NCI-H524 (cell line): ENCODE results near the gene PTX3.

ENCODE experiments used
- DNase-seq, 2 experiments: peaks; one replicate each; lab custom pipeline; 2025; lab: John Stamatoyannopoulos, UW

Gene PTX3

DNA sequence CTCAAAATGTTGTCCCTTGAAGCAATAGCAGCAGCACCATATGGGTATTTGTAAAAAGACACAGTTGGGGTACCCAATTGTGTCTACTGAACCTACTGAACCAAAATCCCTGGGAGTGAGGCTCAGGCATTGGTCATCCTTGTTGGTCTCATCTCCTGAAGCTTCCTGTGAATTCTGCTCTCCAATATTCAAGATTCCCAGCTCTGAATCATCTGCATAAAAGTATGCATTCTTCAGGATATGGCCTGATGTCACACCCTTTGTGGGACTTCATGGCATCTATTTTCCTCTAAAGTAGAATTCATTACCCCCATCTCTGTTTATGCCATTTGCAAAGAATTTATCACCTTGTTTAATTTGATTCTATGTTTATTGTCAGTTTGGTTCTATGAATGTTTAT is 13.3 kb upstream of the PTX3 start:
- no peak for DNase-seq

DNA sequence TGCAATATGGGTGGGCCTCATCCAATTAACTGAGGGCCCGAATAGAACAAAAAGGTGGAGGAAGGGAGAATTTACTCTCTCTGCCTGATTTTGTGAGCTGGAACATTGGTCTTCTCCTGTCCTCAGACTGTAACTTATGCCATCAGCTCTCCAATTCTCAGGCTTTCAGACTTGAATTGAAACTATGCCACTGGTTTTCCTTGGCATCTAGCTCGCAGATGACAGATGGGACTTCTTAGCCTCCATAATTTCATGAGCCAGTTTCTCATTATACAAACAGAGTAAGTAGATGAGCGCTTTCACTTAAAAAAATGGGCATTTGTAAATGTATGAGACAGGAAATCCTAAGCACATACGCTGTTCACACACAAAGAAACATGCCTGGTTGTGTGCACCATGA is 8.7 kb upstream of the PTX3 start:
- peak; percentile 53 to 84 for DNase-seq

DNA sequence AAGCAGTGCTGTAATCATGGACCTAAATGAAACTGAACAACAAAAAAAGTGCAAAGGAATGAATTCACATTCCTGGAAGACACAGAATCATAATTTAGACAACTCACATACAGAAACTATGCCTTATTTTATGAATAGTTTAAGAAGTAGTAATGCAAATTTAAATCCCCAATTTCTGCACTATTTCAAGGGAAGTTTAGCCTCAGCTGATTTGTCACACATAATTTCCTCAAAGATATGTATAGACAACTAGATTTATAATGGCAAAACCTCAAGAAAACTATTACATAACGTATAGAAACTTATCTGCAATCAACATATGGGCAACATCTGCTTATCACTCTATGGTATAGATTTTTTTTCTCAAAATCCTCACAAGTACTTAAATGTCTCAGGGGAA is 7.8 kb upstream of the PTX3 start:
- DNase-seq: peak; percentile 4 to 64

DNA sequence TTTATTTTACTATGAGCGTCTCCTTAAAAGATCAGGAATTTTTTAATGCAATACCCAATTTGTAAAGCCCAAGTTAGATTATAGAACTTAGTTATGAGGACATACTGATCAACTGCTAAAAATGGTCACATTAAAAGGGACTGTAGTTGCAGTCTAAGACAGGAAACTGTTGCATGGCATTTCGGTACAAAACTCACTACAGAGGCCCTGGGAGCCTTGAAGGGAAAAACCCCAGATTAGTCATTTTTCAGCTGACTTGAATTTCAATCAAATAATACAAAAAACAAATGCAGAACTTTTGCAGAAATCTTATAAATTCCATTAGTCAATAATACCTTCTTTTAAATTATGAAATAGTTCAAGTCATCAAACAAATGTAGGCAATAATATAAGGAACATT is 6.9 kb upstream of the PTX3 start:
- no peak for DNase-seq

DNA sequence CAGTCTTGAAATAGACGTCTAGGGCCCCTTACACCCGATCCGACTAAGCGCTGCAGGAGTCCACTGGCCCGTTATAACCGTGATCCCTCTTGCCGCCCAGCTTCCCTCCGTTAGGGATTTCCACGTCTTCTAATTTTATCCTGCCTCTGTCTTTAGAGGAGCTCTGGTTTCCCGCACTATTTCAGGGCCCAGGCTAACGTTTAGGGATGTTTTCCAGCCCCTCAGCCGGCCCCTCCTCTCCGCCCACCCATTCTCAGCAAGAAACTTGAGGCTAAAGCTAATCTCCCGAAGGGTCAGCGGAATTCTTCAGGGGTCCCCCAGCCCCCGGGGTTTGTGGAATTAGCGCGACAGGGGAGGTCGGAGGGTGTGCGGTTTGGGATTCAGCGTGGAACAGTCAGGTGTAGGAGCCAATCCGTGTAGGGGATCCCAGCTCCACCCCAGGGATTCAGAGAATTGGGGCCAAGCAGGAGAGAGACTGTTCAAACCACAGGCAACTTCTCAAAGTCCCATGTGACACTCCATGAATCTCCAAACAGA is 1.6 kb downstream of the PTX3 start:
- DNase-seq: peak; percentile 65 to 72

DNA sequence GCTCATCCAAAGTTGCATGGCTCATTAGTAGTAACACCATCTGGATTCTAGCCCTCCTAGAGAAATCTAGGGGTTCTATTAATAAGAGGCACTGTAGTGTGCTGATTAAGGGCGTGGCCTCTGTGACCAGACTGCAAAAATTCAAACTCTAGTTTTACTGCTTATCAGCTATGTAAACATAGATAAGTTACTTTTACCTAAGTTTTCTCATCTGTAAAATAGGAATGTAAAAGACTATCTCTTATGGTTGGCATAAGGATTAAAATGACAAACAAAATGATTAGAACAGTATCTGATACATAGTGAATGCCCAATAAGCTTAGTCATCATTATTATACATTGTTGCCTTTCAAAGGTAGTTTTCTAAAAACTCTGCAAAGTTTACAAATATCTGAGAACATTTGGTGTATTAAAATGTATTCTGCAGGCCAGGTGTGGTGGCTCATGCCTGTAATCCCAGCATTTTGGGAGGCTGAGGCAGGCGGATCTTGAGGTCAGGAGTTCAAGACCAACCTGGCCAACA is 4.5 kb downstream of the PTX3 start:
- DNase-seq: peak; percentile 32 to 64

DNA sequence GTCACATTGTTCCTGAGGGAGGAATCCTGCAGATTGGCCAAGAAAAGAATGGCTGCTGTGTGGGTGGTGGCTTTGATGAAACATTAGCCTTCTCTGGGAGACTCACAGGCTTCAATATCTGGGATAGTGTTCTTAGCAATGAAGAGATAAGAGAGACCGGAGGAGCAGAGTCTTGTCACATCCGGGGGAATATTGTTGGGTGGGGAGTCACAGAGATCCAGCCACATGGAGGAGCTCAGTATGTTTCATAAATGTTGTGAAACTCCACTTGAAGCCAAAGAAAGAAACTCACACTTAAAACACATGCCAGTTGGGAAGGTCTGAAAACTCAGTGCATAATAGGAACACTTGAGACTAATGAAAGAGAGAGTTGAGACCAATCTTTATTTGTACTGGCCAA is 6.1 kb downstream of the PTX3 start:
- no peak for DNase-seq

DNA sequence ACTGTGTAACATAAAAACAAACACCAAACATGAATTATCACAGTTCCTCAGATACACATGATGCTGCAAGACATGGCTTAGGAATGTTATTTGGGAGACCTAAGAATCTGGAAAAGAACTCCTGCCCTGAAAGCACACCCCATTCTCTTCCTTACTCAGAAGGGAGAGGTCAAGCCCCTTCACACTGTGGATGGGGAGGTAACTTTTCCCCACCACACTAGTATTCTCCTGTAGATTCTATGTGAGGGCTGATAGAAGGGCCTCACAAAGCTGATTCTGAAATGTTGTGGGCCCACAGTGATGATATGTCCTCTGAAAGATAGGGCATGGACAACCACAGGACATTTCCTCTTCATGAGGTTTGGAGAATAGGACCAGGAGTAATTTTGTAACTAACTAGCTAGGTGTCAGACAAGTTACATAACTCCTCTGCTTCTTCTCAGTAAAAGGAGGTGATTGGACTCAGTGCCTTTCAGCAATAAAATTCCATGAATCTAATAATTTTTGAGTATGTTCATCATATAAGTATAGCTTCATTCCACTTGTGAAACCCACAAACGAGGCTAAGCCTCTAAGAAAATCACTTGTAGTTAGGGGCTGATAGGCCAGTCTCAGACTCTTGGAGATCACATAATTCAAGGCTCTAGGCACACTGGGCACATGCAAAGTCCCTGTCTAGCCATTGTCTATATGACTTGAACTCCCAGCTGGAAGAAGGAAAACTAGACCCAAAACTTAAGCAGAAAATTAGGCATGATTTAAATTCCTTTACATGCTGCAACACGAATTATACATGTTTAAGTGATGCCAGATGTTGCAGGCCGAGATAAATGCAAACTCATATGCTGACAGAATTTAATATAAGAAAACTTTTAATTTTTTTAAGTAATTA is 7.5 kb downstream of the PTX3 start:
- DNase-seq: no peak

DNA sequence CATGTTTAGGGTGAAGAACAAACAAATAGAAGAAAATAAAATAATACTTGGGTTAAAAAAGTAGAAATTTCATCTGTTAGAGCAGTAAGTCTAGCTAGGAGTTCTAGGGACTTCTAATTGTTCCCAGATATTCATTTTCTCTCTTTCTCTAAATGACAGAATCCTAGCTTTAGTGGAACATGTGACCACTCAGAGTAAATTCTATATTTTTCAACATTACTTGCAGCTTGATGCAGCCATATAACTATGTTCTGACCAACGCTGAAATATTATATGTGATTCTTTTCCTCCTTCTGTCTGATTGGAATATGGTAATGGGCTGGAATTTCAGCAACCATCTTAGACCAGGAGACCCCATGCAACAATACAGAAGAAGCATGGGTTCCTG is 8.1 kb downstream of the PTX3 start:
- no peak for DNase-seq

DNA sequence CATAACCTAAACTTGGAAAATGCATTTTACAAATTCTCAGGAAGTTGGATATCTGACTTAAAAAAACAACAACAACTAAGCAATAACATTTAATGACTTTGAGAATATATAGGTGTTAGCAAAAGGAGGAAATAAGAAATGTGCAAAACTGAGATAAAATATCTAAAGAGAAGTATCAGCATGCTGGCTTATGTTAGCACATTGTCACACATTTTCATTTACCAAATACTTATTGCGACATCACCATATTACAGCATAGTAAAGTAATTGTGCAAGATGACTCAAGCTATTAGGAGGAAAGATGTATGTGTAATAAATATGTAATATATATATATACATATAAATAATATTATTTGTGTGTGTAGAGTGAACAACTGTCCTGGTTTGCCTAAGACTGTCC is 9.2 kb downstream of the PTX3 start:
- no peak for DNase-seq

DNA sequence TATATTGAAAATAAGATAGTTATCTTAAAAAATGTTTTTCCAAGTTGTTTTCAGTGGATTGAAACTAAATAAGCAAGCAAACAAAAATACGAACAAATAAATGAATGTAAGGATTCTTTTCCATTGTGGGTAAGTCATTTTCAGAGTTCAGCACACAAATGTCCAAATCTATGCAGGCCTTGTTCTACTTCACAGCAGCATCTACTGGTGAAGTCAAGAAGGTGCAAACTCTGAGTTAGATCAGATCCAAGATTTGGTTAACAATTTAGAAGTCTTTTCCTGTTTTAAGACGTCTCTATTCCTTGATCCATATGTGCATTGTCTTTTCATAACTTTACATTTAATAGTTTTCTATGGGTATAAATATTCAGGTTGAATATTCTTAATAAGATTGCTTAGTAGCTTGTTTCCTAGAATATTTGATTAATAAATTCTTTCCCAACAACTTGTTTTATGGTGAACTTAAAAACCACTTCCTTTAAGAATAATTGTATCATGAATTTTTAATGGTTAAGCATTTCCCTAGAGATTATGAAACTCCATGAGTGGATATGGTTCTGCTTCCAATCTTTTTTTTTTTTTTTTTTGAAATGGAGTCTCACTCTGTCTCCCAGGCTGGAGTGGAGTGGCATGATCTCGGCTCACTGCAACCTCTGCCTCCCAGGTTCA is 10.5 kb downstream of the PTX3 start:
- peak; percentile 41 to 62 for DNase-seq

DNA sequence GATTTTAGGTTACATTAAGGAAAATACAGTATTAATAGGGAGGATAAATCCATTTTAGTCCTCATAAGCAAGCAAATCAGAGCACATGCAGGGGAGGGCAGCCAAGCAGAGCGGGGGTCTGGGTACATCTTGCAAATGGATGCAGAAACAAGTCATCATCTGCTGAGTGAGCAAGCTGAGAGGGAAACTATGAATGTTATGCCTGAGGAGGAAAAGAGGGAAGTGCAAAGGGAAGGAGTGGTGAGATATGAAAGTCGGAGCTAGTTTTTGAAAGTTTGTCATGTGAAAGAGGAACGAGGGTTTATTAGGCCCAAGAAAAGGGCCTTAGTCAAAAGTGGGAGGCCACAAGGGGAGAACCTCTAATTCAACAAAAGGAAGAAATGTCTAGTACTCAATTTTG is 15.4 kb downstream of the PTX3 start:
- DNase-seq: no peak

DNA sequence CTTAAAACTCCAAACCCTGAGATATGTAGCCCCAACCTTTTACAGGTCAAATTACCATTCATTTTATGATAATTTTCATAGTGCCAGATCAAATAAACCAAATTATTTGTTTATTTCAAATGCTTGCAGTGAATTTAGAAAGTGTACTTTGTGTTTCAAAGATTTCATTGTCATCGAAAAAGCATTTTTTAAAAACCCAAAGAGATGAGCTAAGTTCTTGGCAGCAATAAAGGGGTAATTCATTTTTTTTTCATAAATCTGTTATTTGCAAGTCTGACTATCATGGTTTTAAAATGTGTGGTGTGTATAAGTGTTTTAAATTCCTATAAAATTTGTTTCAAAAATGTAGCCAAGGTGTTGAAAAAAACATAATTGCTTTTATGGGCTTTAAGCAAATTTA is 17.2 kb downstream of the PTX3 start:
- no peak for DNase-seq

DNA sequence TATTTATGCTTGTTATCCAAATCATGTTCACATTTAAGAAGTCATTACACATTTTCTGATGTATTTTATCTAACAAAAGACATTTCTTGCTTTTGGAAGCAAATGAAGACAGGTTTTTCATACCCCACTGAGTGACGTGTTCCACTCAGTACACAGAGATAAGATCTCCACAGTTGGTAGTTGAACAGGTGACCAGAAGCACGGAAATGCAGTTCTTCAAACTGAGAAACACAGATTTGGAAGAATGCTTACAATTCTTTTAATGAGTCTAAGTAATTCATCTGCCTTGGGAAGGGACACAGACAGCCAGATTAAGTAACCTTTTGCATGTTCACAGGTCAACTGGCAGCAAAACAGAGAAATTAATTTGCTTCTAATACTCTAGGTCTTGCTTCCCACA is 23.1 kb downstream of the PTX3 start:
- no peak for DNase-seq

DNA sequence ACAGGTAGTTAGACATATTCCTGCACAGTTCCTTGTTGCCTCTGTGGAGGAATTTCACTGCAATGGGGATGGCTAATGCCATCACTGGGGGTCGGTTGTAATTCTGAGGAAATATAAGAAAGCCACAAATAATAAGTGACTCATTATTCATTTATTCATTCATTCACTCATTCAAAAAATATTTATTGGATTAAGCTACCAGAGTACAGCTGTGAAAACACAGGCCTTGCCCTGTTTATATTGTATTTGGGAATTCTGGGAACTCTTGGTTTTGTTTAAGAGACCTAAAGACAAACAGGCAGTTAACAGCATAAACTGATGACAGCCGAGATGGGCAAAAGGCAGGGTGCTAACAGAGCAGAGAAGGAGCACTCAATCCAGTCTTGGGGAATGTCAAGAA is 23.6 kb downstream of the PTX3 start:
- no peak for DNase-seq

DNA sequence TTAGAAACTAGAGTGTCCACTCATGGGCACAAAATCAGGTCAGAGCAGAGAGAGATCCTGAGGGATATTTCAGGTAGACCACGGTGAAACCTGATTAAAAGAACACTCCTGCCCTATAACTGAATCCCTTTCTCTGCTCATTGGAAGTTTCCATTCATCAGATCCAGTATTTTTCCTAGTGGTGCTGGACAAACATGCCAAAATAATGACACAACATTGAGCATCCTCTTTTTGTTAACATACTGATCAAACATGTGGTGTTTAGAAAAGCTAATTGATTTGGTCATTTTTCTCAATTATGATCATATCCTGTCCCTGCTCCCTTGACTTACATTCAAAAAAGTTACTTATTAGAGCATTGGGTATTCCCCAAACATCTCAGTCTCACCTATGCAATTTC is 27.2 kb downstream of the PTX3 start:
- DNase-seq: no peak

DNA sequence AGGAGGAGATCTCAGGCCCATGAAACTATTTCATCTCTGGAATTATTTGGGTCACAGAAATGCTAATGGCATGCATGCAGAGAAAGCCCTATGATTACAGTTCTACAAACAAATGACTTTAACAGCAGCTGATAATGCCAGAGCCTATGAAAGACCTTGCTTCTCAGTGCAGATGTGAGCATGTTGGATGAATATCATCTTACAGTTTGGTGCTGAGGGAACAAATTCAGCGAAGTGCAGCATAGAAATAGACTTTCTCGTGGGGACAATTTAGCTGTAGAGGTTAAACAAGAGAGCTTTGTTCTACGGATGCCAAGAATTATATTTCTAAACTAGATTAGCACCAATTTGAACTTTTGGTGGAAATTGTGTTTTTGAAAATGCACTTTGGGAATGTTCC is 27.7 kb downstream of the PTX3 start:
- DNase-seq: no peak

DNA sequence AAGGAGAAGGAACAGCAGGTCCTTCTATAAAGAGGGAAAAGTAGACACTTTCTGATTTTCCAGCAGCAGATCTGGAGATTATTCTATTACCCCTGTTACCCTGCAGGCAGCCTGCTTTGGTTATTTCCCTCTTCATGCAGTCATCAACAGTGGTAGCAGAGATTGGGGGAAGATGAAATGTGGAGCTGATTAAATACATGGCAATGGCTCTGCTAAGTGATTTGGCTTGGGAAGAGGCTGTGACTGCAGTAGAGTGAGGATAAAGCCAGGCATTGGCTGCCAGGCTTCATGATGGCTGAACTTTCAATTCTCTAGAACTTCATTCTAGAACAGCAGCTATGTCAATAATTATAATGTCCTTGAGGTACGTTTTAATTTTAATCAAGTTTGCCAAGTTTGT is 29.1 kb downstream of the PTX3 start:
- DNase-seq: no peak

DNA sequence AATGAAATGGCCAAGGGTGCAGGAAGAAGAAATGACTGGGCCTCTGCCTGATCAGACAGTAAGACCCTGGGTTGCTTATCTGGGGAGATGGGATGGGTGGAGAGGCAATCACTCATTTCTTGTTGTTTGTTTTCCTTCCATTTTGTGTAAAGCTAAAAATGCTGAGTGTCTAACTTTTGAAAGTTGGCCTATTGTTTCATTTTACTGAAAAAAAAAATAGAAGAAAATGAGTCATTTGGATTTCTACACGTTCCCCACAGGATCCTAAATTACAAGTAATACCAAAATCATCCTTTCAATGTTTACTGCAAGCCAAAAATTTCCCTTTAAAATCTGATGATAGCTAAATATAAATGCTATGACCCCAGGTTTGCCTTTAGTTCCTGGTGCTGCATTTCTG is 30.6 kb downstream of the PTX3 start:
- no peak for DNase-seq

DNA sequence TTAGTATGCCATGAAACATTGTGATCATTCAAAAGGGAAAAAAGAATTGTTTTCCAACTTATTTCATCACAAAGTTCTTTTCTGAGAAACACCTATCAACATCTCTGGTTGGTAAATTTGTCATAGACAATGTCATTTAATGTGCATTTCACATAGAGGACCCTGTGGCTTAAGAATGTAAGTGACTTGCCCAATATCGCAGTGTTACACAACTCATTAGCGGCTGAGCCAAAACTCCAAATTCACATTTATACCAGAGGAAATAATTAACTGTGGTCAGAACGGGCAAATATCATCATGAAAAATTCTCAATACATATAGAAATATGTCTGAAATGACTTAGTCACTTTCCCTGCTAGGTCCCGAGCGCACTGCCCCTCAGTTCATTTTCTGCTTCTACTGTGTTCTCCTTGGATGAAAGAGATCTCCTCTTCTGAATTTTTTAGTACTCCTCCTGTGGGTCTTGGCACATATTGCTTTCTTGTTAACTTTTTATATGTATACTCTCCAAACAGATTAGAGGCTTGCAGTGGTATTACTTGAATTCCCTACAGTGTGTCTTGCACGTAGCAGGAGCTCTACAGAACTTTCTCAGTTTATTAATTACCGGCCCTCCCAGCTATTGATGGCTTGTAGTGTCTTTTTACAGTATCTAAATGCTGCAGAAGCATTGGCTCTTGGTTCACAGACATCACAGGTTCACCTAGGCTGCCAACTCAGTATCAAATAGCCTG is 33.1 kb downstream of the PTX3 start:
- no peak for DNase-seq

DNA sequence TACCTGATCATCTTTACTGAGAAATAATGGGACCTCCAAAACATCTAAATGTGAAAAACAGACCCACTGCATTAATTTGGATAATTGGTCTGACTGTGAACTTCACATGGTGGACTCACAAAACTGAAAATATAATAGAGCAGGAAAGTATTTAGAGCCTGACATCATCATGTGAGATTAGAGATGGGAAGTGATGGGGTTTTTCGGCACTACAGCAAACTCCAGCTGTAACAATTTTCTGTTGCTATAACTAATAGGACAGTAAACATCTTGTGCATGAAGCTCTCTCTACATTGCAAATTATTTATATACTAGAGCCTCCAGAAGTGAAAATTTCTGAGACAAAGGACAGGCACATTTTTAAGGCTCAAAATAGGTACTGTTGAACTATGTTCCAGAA is 34.4 kb downstream of the PTX3 start:
- DNase-seq: no peak

DNA sequence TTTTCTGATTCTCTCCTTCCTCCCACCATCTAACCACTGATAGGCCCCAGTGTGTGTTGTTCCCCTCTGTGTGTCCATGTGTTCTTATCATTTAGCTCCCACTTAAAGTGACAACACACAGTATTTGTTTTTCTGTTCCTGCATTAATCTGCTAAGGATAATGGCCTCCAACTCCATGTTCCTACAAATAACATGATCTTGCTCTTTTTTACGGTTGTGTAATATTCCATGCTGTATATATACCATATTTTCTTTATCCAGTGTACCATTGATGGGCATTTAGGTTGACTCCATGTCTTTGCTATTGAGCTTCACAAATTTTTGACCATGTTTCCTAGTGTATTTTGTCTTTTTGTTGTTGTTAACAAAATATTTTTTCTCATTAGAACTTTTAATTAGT is 36.0 kb downstream of the PTX3 start:
- no peak for DNase-seq
